Measurements from ENCODE around the gene DDT.
"Not testable (repeated sequence)": the region's sequence is repeated elsewhere in the genome, so short reads cannot be mapped to it uniquely, and the experiment has no call there.

DNA sequence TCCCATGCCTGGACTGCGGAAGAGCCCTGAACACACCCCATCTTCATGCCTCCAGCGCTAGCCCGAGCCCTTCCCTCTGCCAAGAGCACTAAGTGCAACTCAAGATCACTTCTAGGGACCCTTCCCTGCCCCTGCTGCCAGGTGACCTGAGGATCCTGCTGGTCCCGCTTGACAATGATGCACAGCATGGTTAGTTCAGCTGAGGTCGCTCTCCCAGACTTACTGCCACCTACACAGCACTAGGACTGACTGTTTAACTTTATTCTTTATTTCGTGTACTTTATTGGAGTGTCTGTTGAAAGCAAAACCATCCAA lies 19.3 kb downstream of the DDT start:
- not testable (repeated sequence) for TF ChIP-seq CTCF (conservative IDR thresholded peaks at IDR 0.05 in 1 of 2, IDR thresholded peaks at IDR 0.05 in 1 of 2; ENCODE audit: extremely low read depth in 1 of 2, insufficient read depth in 1 of 2, low read depth in 1 of 2, low read length in 2 of 2); EZH2 (IDR thresholded peaks at IDR 0.05; ENCODE audit: borderline replicate concordance, low read length)

Measured in mammary epithelial cell (primary cell).